ENCODE data around the gene CGB3.

The CGB3 gene

GRCh38 chr19:48991011-48991609, 33.0 kb downstream of the CGB3 start:
- no peak for TF ChIP-seq CTCF (conservative IDR thresholded peaks at IDR 0.05; ENCODE audit: low read depth, low read length)
- H3K4me3 ChIP-seq (ENCODE audit: low read depth, low read length): no peak overlapping the region
- DNase-seq (ENCODE audit: low read depth): no peak

DNA sequence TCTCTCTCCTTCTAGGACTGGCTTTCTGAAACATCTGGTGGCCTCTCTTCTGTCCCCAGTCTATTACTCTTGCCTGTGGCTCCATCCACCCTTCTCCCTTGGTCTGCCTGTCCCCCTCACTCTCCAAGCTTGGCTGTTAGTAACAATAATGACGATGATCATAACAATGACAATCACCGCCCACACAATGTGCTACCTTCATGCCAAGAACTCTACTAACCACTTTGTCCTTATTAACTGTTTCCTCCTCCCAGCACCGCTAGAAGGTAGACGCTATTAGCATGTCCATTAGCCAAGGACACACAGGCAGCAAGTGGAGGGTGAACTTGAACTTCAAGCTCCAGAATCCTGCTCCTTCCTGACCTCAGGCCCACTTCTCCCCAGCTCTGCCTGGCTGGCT, 33.7 kb downstream of the CGB3 start:
- H3K4me3 ChIP-seq (ENCODE audit: low read depth, low read length): no peak overlapping the region
- TF ChIP-seq CTCF (conservative IDR thresholded peaks at IDR 0.05; ENCODE audit: low read depth, low read length): no peak
- DNase-seq (ENCODE audit: low read depth): no peak

- no peak for TF ChIP-seq CTCF (conservative IDR thresholded peaks at IDR 0.05; ENCODE audit: low read depth, low read length)
- no peak for DNase-seq (ENCODE audit: low read depth)
- no peak overlapping the region for H3K4me3 ChIP-seq (ENCODE audit: low read depth, low read length)
These were observed 34.3 kb downstream of the CGB3 start for GRCh38 chr19:48989701-48990291.

- TF ChIP-seq CTCF (conservative IDR thresholded peaks at IDR 0.05; ENCODE audit: low read depth, low read length): no peak
- no peak for DNase-seq (ENCODE audit: low read depth)
- no peak overlapping the region for H3K4me3 ChIP-seq (ENCODE audit: low read depth, low read length)
These were observed 35.3 kb downstream of the CGB3 start for GRCh38 chr19:48988860-48989259.

GRCh38 chr19:48988286-48988685, 35.8 kb downstream of the CGB3 start:
- TF ChIP-seq CTCF (conservative IDR thresholded peaks at IDR 0.05; ENCODE audit: low read depth, low read length): no peak
- no peak overlapping the region for H3K4me3 ChIP-seq (ENCODE audit: low read depth, low read length)
- no peak for DNase-seq (ENCODE audit: low read depth)

DNA sequence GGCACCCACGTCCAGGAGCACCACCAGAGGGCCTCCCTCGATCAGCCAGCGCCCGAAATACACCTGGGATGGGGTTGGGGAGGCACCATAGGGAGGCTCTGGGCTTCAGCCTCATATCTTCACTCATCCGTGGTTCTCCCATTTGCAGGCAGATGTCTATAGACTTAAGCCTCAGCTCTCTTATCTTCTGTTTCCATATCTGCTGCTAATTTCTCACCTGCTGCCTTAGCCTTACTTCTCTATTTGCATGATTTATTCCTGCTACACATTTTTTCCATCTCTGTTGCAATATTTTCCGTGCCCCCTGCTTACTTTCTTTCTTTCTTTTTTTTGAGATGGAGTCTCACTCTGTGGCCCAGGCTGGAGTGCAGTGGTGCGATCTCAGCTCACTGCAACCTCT, 36.8 kb downstream of the CGB3 start:
- TF ChIP-seq CTCF (conservative IDR thresholded peaks at IDR 0.05; ENCODE audit: low read depth, low read length): no peak
- H3K4me3 ChIP-seq (ENCODE audit: low read depth, low read length): no peak overlapping the region
- no peak for DNase-seq (ENCODE audit: low read depth)

- TF ChIP-seq CTCF (conservative IDR thresholded peaks at IDR 0.05; ENCODE audit: low read depth, low read length): no peak
- DNase-seq (ENCODE audit: low read depth): no peak
- H3K4me3 ChIP-seq (ENCODE audit: low read depth, low read length): no peak overlapping the region
These were observed 37.9 kb downstream of the CGB3 start for GRCh38 chr19:48986211-48986610.

All from choroid plexus epithelial cell (primary cell).